Kidney glomerular epithelial cell (primary cell): Measurements from ENCODE around the gene MAGI2.
A peak's percentile ranks its signal among the peaks of the same experiment; 100 is the strongest.

Experiments used
- DNase-seq: peaks from one replicate; lab custom pipeline; 2025; lab: John Stamatoyannopoulos, UW

Gene MAGI2

GRCh38 chr7:78222001-78222751 lies 1231.3 kb downstream of the MAGI2 start:
- no peak for DNase-seq

GRCh38 chr7:78220754-78221153 lies 1232.7 kb downstream of the MAGI2 start:
- DNase-seq: no peak

GRCh38 chr7:78218876-78219275 lies 1234.6 kb downstream of the MAGI2 start:
- DNase-seq: peak; percentile 12

- DNase-seq: no peak
Measured at GRCh38 chr7:78218051-78218450, 1235.4 kb downstream of the MAGI2 start.

- no peak for DNase-seq
Measured at GRCh38 chr7:78215199-78215598, 1238.3 kb downstream of the MAGI2 start.

- no peak for DNase-seq
Measured at GRCh38 chr7:78213402-78213801, 1240.1 kb downstream of the MAGI2 start.

- no peak for DNase-seq
Measured at GRCh38 chr7:78212476-78213060, 1240.9 kb downstream of the MAGI2 start.

GRCh38 chr7:78207269-78207668 lies 1246.2 kb downstream of the MAGI2 start:
- DNase-seq: no peak

- no peak for DNase-seq
Measured at GRCh38 chr7:78206769-78207168, 1246.7 kb downstream of the MAGI2 start.

- DNase-seq: no peak
Measured at GRCh38 chr7:78203042-78203720, 1250.3 kb downstream of the MAGI2 start.

- DNase-seq: no peak
Measured at GRCh38 chr7:78198756-78199155, 1254.7 kb downstream of the MAGI2 start.

- DNase-seq: no peak
Measured at GRCh38 chr7:78197447-78197846, 1256.0 kb downstream of the MAGI2 start.

GRCh38 chr7:78195281-78195680 lies 1258.2 kb downstream of the MAGI2 start:
- DNase-seq: no peak

- no peak for DNase-seq
Measured at GRCh38 chr7:78194611-78195010, 1258.9 kb downstream of the MAGI2 start.

GRCh38 chr7:78191475-78192079 lies 1261.9 kb downstream of the MAGI2 start:
- no peak for DNase-seq

GRCh38 chr7:78189762-78190161 lies 1263.7 kb downstream of the MAGI2 start:
- DNase-seq: no peak

GRCh38 chr7:78185149-78185745 lies 1268.2 kb downstream of the MAGI2 start:
- no peak for DNase-seq

GRCh38 chr7:78184299-78184698 lies 1269.2 kb downstream of the MAGI2 start:
- DNase-seq: no peak

- no peak for DNase-seq
Measured at GRCh38 chr7:78179827-78180477, 1273.5 kb downstream of the MAGI2 start.

GRCh38 chr7:78179211-78179610 lies 1274.3 kb downstream of the MAGI2 start:
- DNase-seq: no peak

- no peak for DNase-seq
Measured at GRCh38 chr7:78178319-78178718, 1275.1 kb downstream of the MAGI2 start.

- DNase-seq: no peak
Measured at GRCh38 chr7:78176171-78176570, 1277.3 kb downstream of the MAGI2 start.
